Upper lobe of right lung (tissue), 1 donor: ENCODE measurements around the gene GNPTAB. TPM values are rescaled to one million over a fixed set of nuclear protein-coding genes. Genes with fewer than 3 reads are reported as not detected.

Experiments
- ATAC-seq: fragments of 200-7000 bp; cut with Tn5 transposase; one replicate; pipeline ENCODE4 v1.9.1; 2020; ENCODE audit warnings: mild to moderate bottlenecking, moderate library complexity
- DNase-seq: peaks from one replicate; pipeline ENCODE4 v3.0.0-alpha.2; 2020
- H3K27ac ChIP-seq: fragments of 200-600 bp; one replicate; pipeline ENCODE4 v1.8.0; 2022
- H3K27me3 ChIP-seq: fragments of 200-600 bp; one replicate; pipeline ENCODE4 v1.8.0; 2022; ENCODE audit warnings: mild to moderate bottlenecking
- H3K36me3 ChIP-seq: fragments of 200-600 bp; one replicate; pipeline ENCODE4 v1.8.0; 2022
- H3K4me1 ChIP-seq: fragments of 200-600 bp; one replicate; pipeline ENCODE4 v1.8.0; 2022
- H3K4me3 ChIP-seq: fragments of 200-600 bp; one replicate; pipeline ENCODE4 v1.8.0; 2022; ENCODE audit warnings: mild to moderate bottlenecking
- H3K9me3 ChIP-seq: fragments of 200-600 bp; one replicate; pipeline ENCODE4 v1.8.0; 2022
- intact Hi-C: fragments of 100-400 bp; cut with DNase I; formaldehyde crosslinking; loops from one replicate; pipeline ENCODE4 v1.11.0; 2022
- total RNA-seq: library from RNA; stranded (reverse); fragmentation: NEBNext Ultra II Directional; extraction: Animal tissue kit (Norgen Biotek cat#: 25700); gene quantifications from one replicate; pipeline ENCODE4 v1.2.1, GENCODE V29; 2021
- TF ChIP-seq, protein P1 (sequence below): fragments of 200-600 bp; IDR thresholded peaks from one replicate; pipeline ENCODE4 v1.8.0; 2022; ENCODE audit warnings: antibody characterized with exemption
- donor health status: DM: no; HTN: yes; CAD: no; lungs with severe emphysema.

The GNPTAB gene
- total RNA-seq, 1 donor from 2014 or later, result 65.9 TPM

DNA sequence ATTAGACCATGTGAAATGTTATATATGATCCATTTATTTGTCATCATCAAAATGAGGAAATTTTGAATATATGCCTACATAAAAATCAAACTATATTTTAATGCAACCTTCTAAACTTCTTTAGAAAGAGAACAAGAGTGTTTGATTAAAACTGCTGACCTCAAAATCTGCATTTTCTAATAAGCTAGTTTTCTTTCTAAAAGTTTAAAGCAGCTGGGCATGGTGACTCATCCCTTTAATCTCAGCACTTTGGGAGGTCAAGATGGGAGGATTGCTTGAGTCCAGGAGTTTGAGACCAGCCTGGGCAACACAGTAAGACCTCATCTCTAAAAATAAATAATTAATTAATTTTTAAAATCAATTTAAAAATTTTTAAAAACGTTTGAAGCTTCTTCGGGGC lies 36.2 kb downstream of the GNPTAB start:
- DNase-seq (no peak), ATAC-seq (no peak)
- H3K36me3 ChIP-seq, result peaks cover 11% of the 10 kb centered on the region
- TF ChIP-seq, protein P1, sequence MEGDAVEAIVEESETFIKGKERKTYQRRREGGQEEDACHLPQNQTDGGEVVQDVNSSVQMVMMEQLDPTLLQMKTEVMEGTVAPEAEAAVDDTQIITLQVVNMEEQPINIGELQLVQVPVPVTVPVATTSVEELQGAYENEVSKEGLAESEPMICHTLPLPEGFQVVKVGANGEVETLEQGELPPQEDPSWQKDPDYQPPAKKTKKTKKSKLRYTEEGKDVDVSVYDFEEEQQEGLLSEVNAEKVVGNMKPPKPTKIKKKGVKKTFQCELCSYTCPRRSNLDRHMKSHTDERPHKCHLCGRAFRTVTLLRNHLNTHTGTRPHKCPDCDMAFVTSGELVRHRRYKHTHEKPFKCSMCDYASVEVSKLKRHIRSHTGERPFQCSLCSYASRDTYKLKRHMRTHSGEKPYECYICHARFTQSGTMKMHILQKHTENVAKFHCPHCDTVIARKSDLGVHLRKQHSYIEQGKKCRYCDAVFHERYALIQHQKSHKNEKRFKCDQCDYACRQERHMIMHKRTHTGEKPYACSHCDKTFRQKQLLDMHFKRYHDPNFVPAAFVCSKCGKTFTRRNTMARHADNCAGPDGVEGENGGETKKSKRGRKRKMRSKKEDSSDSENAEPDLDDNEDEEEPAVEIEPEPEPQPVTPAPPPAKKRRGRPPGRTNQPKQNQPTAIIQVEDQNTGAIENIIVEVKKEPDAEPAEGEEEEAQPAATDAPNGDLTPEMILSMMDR, result no peak
- intact Hi-C loops, result no loop called here
- no peaks in the 10 kb centered on the region for H3K9me3 ChIP-seq
- H3K27me3 ChIP-seq, result no peaks in the 10 kb centered on the region
- no peaks in the 10 kb centered on the region for H3K4me1 ChIP-seq
- no peak overlapping the region for H3K27ac ChIP-seq
- no peak overlapping the region for H3K4me3 ChIP-seq

DNA sequence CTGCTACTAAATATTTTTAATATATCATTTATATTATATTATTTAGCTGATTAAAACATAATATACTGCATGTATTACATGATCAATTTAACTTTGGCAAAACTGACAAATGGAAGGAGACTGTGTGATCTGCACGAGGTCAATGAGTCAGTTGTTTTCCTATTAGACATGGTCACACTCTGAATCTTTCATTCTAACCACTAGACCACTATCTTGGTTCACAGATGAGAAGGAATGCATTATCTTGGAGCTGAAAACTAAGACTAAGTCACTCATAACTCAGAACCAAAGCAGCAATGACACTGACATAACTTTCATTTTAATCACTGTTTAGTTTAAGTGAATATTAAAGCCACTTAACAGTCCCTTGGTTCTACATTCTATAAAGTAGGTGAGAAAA lies 37.4 kb downstream of the GNPTAB start:
- Histone ChIP-seq H3K27me3 (no peaks in the 10 kb centered on the region), H3K4me1 (no peaks in the 10 kb centered on the region), H3K36me3 (peaks cover 17% of the 10 kb centered on the region), H3K4me3 (no peak overlapping the region), H3K27ac (no peak overlapping the region), H3K9me3 (no peaks in the 10 kb centered on the region)
- peak; percentile 32 for ATAC-seq
- intact Hi-C loops, result no loop called here
- TF ChIP-seq, protein P1, result no peak
- no peak for DNase-seq

DNA sequence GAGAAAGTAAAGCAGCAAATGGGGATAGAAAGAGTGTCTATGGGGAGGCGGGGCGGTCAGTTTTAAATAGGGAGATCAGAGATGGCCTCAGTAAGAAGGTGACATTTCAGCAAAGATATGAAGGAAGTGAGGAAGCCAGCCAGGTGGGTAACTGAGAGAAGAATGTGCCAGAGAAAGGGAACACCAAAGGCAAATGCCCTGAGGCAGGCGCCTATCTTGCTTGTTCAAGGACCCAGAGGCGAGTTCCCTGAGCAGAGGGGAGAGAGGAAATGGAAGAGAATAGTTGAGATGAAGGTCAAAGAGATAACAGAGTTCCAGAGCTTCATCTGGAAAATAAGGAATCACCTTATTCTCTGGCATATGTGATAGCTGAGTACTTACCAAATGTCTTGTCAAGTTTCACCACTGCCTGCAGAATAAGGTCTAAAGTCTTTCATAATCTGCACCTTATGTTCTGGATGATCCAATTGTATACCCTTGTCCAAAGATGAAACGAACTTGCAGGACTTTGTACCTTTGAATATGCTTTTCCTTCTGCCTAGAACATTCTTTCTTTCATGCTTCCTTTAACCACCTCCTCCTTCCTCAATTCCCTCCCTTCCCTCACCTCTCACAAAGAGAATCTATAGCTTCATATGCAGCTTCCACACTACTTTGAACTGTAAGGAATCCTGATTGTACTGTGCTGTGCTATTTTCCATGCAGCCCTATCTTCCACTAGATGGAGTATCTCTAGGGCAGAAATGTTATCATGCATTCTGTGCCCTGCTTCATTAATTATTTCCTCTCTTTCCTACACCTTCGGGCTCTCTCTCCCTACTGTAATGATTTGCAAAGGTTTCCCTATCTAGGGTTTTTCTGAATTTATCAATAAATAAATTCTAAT lies 38.5 kb downstream of the GNPTAB start:
- Histone ChIP-seq H3K36me3 (peaks cover 18% of the 10 kb centered on the region), H3K27ac (no peak overlapping the region), H3K4me1 (no peaks in the 10 kb centered on the region), H3K4me3 (no peak overlapping the region), H3K9me3 (no peaks in the 10 kb centered on the region), H3K27me3 (no peaks in the 10 kb centered on the region)
- DNase-seq (no peak), ATAC-seq (peak; percentile 48)
- intact Hi-C loops, result no loop called here
- TF ChIP-seq, protein P1, result peak; percentile 39

DNA sequence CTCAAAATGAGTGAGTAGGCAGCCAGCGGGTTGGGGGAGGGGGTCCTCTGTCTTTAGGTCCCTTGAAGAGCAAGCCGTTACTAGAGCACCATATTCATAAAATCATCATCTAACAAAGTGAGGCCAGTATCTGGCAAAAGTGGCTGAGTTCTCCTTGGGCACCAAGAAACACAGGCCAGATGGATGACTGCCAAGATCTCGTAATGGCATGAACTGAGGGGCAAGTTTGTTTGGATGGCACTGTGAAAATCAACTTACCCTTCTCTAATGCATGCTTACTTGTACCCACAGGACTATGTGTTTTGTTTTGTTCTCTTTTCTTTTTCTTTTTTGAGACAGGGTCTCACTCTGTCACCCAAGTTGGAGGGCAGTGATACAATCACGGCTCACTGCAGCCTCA lies 41.6 kb downstream of the GNPTAB start:
- Histone ChIP-seq H3K9me3 (no peaks in the 10 kb centered on the region), H3K36me3 (peaks cover 28% of the 10 kb centered on the region), H3K4me3 (no peak overlapping the region), H3K27me3 (no peaks in the 10 kb centered on the region), H3K4me1 (no peaks in the 10 kb centered on the region), H3K27ac (no peak overlapping the region)
- TF ChIP-seq, protein P1, result no peak
- intact Hi-C loops, result no loop called here
- DNase-seq (no peak), ATAC-seq (no peak)

DNA sequence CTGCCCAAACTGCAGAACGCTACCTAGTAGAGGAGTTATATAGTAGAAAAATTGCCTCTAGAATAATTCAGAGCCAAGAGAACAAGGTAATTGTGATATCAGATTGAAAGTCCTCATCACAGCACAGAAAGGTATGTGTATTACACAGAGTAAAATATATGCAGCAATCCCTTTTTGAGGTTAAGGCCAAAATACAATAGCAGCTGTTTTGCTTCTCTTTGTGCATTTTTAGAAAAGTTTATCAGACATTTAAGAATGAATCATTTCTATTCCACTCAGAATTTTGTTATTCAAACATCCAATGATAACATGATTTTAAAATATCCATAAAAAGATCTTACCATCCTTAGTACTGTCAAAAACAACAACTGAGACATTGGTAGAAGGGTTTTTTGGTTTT lies 45.1 kb downstream of the GNPTAB start:
- no peaks in the 10 kb centered on the region for H3K4me1 ChIP-seq
- DNase-seq, result no peak
- TF ChIP-seq, protein P1, result no peak
- no peaks in the 10 kb centered on the region for H3K9me3 ChIP-seq
- H3K4me3 ChIP-seq, result no peak overlapping the region
- intact Hi-C loops, result no loop called here
- H3K27me3 ChIP-seq, result no peaks in the 10 kb centered on the region
- H3K27ac ChIP-seq, result no peak overlapping the region
- peaks cover 34% of the 10 kb centered on the region for H3K36me3 ChIP-seq
- ATAC-seq, result no peak
